ENCODE measurements around the gene METTL27. TPM values are rescaled to one million over a fixed set of nuclear protein-coding genes. Genes with fewer than 3 reads are reported as not detected.

The METTL27 gene
- total and polyA plus RNA-seq, 2 of the 8 experiments (the other 6 are each of a cell fraction or from before 2014, with no cell fraction given) = 6.2 to 12.0 TPM

- no peak overlapping the region for H3K56ac ChIP-seq (replicated peaks; ENCODE audit: insufficient read length, low read depth, low read length)
- peaks cover 0 to 5% (median 2%) of the 10 kb centered on the region in 4 experiments; a peak in 3 of 7 replicates for H3K27me3 ChIP-seq (replicated peaks in 1 of 4; ENCODE audit: control insufficient read depth in 3 of 4, extremely low read depth in 1 of 4, insufficient read depth in 3 of 4, low read length in 3 of 4)
- no peak overlapping the region for H2BK20ac ChIP-seq (ENCODE audit: low read length)
- H2BK12ac ChIP-seq (ENCODE audit: low read depth, low read length) = no peak overlapping the region
- no peaks in the 10 kb centered on the region for H3K79me2 ChIP-seq (ENCODE audit: control insufficient read depth in 1 of 2, insufficient read depth in 2 of 2, low read length in 2 of 2)
- H3K4ac ChIP-seq (replicated peaks; ENCODE audit: insufficient read length, low read depth, low read length) = no peak overlapping the region
- H3K9me3 ChIP-seq (ENCODE audit: insufficient read depth in 2 of 2, low read depth in 1 of 2, low read length in 1 of 2) = no peaks in the 10 kb centered on the region
- peaks cover 4% of the 10 kb centered on the region; the same call in 1 of the 2 replicates for H3K23me2 ChIP-seq (ENCODE audit: low read depth, low read length)
- H3K36me3 ChIP-seq (ENCODE audit: control insufficient read depth in 2 of 4, insufficient read depth in 4 of 4, low read length in 3 of 4) = no peaks in the 10 kb centered on the region
- no peak overlapping the region for H3K18ac ChIP-seq (ENCODE audit: extremely low read depth, low read length)
- no peak overlapping the region for H3K14ac ChIP-seq (ENCODE audit: insufficient read length)
- no peak overlapping the region for H2BK15ac ChIP-seq (ENCODE audit: low read length)
- ChIA-PET CTCF (ENCODE audit: partially characterized antibody) (interaction anchor here (0.8 to 4.8 kb wide), 7 partner anchors 10 to 219 kb away, joined by 3 to 35 read pairs (median 3); no protein-coding TSS in a partner anchor), POLR2A (ENCODE audit: partially characterized antibody) (interaction anchor here (1.4 to 2.0 kb wide), 2 partner anchors 14 to 15 kb away, joined by 4 to 12 read pairs; no protein-coding TSS in a partner anchor)
- H2BK5ac ChIP-seq (ENCODE audit: low read depth, low read length) = no peak overlapping the region
- FAIRE-seq (no peak), DNase-seq (ENCODE audit: low read depth in 1 of 2, low spot score in 2 of 2) (no peak)
- H3K4me2 ChIP-seq (ENCODE audit: insufficient read depth in 1 of 2, low read depth in 2 of 2, low read length in 2 of 2) = no peak overlapping the region
- no peak overlapping the region for H2BK120ac ChIP-seq (replicated peaks; ENCODE audit: low read depth, low read length)
- no peak overlapping the region for H3K23ac ChIP-seq (ENCODE audit: insufficient read length)
- no peak overlapping the region for H2AK5ac ChIP-seq (ENCODE audit: low read depth, low read length)
- H4K20me1 ChIP-seq (replicated peaks in 1 of 2; ENCODE audit: control insufficient read depth in 1 of 2, insufficient read depth in 2 of 2, low read length in 2 of 2) = no peaks in the 10 kb centered on the region
- no peak overlapping the region for H4K91ac ChIP-seq (replicated peaks; ENCODE audit: insufficient read length, low read length)
- no peak overlapping the region for H4K5ac ChIP-seq (ENCODE audit: insufficient read length, low read depth, low read length)
- H4K8ac ChIP-seq (ENCODE audit: extremely low read depth, insufficient read depth, low read length) = no peak overlapping the region
- H3K9ac ChIP-seq (replicated peaks in 1 of 4; ENCODE audit: extremely low read depth in 1 of 4, low read depth in 3 of 4, low read length in 3 of 4) = no peak overlapping the region
- H3K4me1 ChIP-seq (replicated peaks in 1 of 4; ENCODE audit: control insufficient read depth in 3 of 4, insufficient read depth in 4 of 4, low read length in 3 of 4) = peaks cover 11 to 27% (median 19%) of the 10 kb centered on the region in 4 experiments
- H2AFZ ChIP-seq (ENCODE audit: low read length) = no peak overlapping the region
- no peaks in the 10 kb centered on the region for H3K79me1 ChIP-seq (ENCODE audit: low read depth, low read length)
- H3K27ac ChIP-seq (ENCODE audit: low read depth, low read length) = no peak overlapping the region
- 94% methylated on average over 9 of the region's 9 CpGs; no CpG with 5 or more reads in 1 of the 2 experiments for WGBS, 2 experiments (ENCODE audit: extremely low coverage in 1 of 2, insufficient coverage in 1 of 2, insufficient read length in 1 of 2, insufficient replicate concordance in 2 of 2, low coverage in 1 of 2, low lambda C conversion rate in 2 of 2, missing lambda C conversion rate in 1 of 2)
- no peak overlapping the region for H3K4me3 ChIP-seq (ENCODE audit: extremely low read depth in 1 of 4, insufficient read depth in 2 of 4, low read depth in 3 of 4, low read length in 4 of 4)
- TF ChIP-seq HDAC2 (IDR thresholded peaks at IDR 0.05; ENCODE audit: borderline replicate concordance in 1 of 2, low read depth in 2 of 2, low read length in 2 of 2) = no peak
- no peak for TF ChIP-seq SP4 (IDR thresholded peaks at IDR 0.05; ENCODE audit: low read length)
- TF ChIP-seq SIX5 (IDR thresholded peaks at IDR 0.05; ENCODE audit: low read depth, low read length) = no peak
- TF ChIP-seq KDM4A (IDR thresholded peaks at IDR 0.05; ENCODE audit: low read depth, low read length, severe bottlenecking) = no peak
- no peak for TF ChIP-seq TAF7 (optimal IDR thresholded peaks at IDR 0.05; ENCODE audit: borderline replicate concordance, low read depth, low read length)
- no peak for TF ChIP-seq ZNF274 (IDR thresholded peaks at IDR 0.05; ENCODE audit: borderline replicate concordance, extremely low read depth, low read length)
- TF ChIP-seq ASH2L (IDR thresholded peaks at IDR 0.05; ENCODE audit: low read length) = no peak
- no peak for TF ChIP-seq NANOG (IDR thresholded peaks at IDR 0.05; ENCODE audit: insufficient read depth, low read depth, low read length, poor library complexity, severe bottlenecking)
- no peak for TF ChIP-seq HDAC6 (IDR thresholded peaks at IDR 0.05; ENCODE audit: low read depth, low read length)
- TF ChIP-seq TBP (IDR thresholded peaks at IDR 0.05; ENCODE audit: low read depth, low read length) = no peak
- TF ChIP-seq KDM5A (IDR thresholded peaks at IDR 0.05; ENCODE audit: low read length) = no peak
- TF ChIP-seq CEBPB (IDR thresholded peaks at IDR 0.05; ENCODE audit: low read depth, low read length) = no peak
- no peak for TF ChIP-seq GTF2F1 (IDR thresholded peaks at IDR 0.05; ENCODE audit: borderline replicate concordance, low read depth, low read length)
- no peak for TF ChIP-seq TAF1 (IDR thresholded peaks at IDR 0.05; ENCODE audit: low read depth, low read length)
- TF ChIP-seq RFX5 (IDR thresholded peaks at IDR 0.05; ENCODE audit: borderline replicate concordance, low read depth, low read length) = no peak
Observed at GRCh38 chr7:73824986-73825385, 17.3 kb downstream of the METTL27 start.

Data from H1 (cell line).